CD4-positive, alpha-beta T cell (primary cell): Measurements from ENCODE around the gene BTAF1. TPM values are rescaled to one million over a fixed set of nuclear protein-coding genes. Genes with fewer than 3 reads are reported as not detected.

Source experiments
- ATAC-seq: fragments of 200-7000 bp; cut with Tn5 transposase; one replicate; pipeline ENCODE4 v1.10.0; 2022; ENCODE audit warnings: mild to moderate bottlenecking; ENCODE audit not compliant: poor library complexity
- CTCF ChIA-PET: fragments of 350-600 bp; sonication (Branson Sonifier 250); formaldehyde crosslinking; loops from one replicate; lab custom pipeline; 2021; ENCODE audit warnings: antibody characterized with exemption, inconsistent platforms; lab: Charles Lee
- POLR2A ChIA-PET: fragments of 350-600 bp; sonication (Branson Sonifier 250); formaldehyde crosslinking; loops from one replicate; lab custom pipeline; 2021; ENCODE audit warnings: antibody characterized with exemption, inconsistent platforms; lab: Charles Lee
- DNase-seq, 14 experiments: peaks; one replicate each; pipeline ENCODE4 v3.0.0-alpha.2; 2013 to 2020; ENCODE audit warnings: mixed read lengths in 2 of 14
- H3K27ac ChIP-seq, 2 donors: one replicate each; pipeline versions ENCODE4 v1.5.1 to v1.7.0; 2013; ENCODE audit warnings: low read length in 2 of 2, low read depth in 1 of 2, mild to moderate bottlenecking in 1 of 2
- H3K27me3 ChIP-seq, 2 experiments: 1 replicate in 1 of 2; 2 replicates in 1 of 2; pipeline versions ENCODE4 v1.6.1 to v1.7.0; 2013; ENCODE audit warnings: low read length in 2 of 2, control low read depth in 1 of 2, mild to moderate bottlenecking in 1 of 2, moderate library complexity in 1 of 2; ENCODE audit not compliant: insufficient read depth in 2 of 2, control insufficient read depth in 1 of 2
- H3K36me3 ChIP-seq: one replicate; pipeline ENCODE4 v1.6.1; 2013; ENCODE audit warnings: low read length, control low read depth; ENCODE audit not compliant: insufficient read depth
- H3K4me1 ChIP-seq: one replicate; pipeline ENCODE4 v1.6.1; 2013; ENCODE audit warnings: low read length, control low read depth; ENCODE audit not compliant: insufficient read depth
- H3K4me3 ChIP-seq: one replicate; pipeline ENCODE4 v1.5.1; 2013; ENCODE audit warnings: mild to moderate bottlenecking, low read length, moderate library complexity
- H3K9me3 ChIP-seq, 2 experiments: 1 replicate in 1 of 2; 2 replicates in 1 of 2; pipeline versions ENCODE4 v1.6.1 to v1.7.0; 2013; ENCODE audit warnings: low read length in 2 of 2, mild to moderate bottlenecking in 2 of 2, control low read depth in 1 of 2, moderate library complexity in 1 of 2; ENCODE audit not compliant: control insufficient read depth in 1 of 2, insufficient read depth in 1 of 2
- H3K27ac Mint-ChIP-seq: one replicate; pipeline ENCODE4 v1.8.0; 2020; ENCODE audit warnings: mixed read lengths
- H3K27me3 Mint-ChIP-seq: one replicate; pipeline ENCODE4 v1.8.0; 2021; ENCODE audit warnings: mixed read lengths
- H3K36me3 Mint-ChIP-seq: one replicate; pipeline ENCODE4 v1.8.0; 2021; ENCODE audit warnings: low read depth, mixed read lengths
- H3K4me1 Mint-ChIP-seq: one replicate; pipeline ENCODE4 v1.8.0; 2021; ENCODE audit warnings: low read depth, mixed read lengths
- H3K4me3 Mint-ChIP-seq: one replicate; pipeline ENCODE4 v1.8.0; 2020; ENCODE audit warnings: mild to moderate bottlenecking, mixed read lengths
- H3K9me3 Mint-ChIP-seq: one replicate; pipeline ENCODE4 v1.8.0; 2020; ENCODE audit warnings: mixed read lengths
- intact Hi-C, 2 experiments: fragments of 100-400 bp; cut with DNase I in 1 of 2; cut with micrococcal nuclease in 1 of 2; formaldehyde crosslinking; loops; one replicate each; pipeline versions ENCODE4 v1.15.1 to v1.9.0; 2023 to 2025; cut with DNase I, micrococcal nuclease
- total RNA-seq, 174 experiments: library from RNA in 2 of 174; stranded (reverse) in 2 of 174; gene quantifications; one replicate each; pipeline ENCODE4 v1.2.3 and lab custom pipeline; 2021 to 2026
- TF ChIP-seq, protein P1 (sequence below): fragments of 200-600 bp; IDR thresholded peaks from one replicate; pipeline ENCODE4 v1.8.0; 2022; ENCODE audit warnings: antibody characterized with exemption, mild to moderate bottlenecking

The BTAF1 gene
- total RNA-seq, 2 experiments from 2014 or later, result 80.8 to 85.8 TPM

DNA sequence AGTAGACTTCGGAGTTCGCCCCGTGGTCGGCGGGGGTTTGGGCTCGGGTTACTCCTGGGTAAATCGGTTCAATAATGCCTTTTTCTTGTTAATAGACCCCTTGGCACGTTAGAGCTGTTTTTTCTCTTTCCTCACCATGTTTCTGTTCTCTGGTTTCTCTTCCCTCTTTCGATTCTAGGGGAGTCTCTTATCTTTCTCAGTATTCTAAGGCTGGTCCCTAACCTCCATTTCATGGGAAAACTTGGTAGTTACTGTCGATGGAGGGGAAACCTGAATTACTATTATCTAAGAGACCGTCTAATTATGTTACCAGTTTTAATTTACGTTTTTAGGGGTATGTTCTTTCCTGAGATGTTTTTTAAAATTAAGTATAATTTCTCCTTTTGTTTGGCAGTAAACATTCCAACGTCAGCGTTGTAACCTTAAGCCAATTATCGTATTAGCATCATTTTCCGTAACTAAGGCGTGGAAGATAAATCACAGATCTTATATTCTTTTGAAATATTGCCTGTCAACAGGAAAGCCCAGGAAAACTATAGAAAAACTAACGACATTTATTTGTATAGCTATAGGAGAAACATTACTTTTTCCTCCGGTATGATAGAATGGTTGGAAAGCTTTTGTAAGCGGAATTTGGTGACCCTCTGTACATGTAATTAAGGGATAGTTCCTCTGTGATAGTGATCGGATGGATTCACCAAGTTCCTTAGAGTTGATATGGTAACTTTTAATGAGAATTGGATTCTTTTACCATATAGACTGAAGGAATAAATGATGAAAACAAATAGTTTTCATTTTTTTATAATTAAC, 847 bp downstream of the BTAF1 start:
- ATAC-seq (no peak), DNase-seq (no peak)
- Mint-ChIP-seq H3K36me3 (peaks cover 26% of the 10 kb centered on the region), H3K4me1 (peaks cover 53% of the 10 kb centered on the region), H3K4me3 (peak overlapping the region; percentile 98), H3K27ac (peak overlapping the region; percentile 98), H3K27me3 (no peaks in the 10 kb centered on the region), H3K9me3 (no peaks in the 10 kb centered on the region)
- intact Hi-C loops, result loop anchor here (5.0 to 10.0 kb wide), 8 partner anchors 127 to 1570 kb away; partner anchors contain the start of genes RPP30 (in 2 of the 2), TNKS2 (in 2 of the 2), CEP55 (in 1 of the 2) and CPEB3 (in 1 of the 2)
- Histone ChIP-seq H3K36me3 (peaks cover 7% of the 10 kb centered on the region), H3K4me1 (peaks cover 24% of the 10 kb centered on the region), H3K4me3 (peak overlapping the region; percentile 86), H3K27me3 (peaks cover 0 to 1% of the 10 kb centered on the region in 2 experiments), H3K27ac (peak overlapping the region; percentile 93 to 97), H3K9me3 (peaks cover 1 to 3% of the 10 kb centered on the region in 2 experiments)
- POLR2A ChIA-PET, result interaction anchor here (0.6 to 2.8 kb wide), 21 partner anchors 9 to 1053 kb away, joined by 3 to 77 read pairs (median 5); partner anchors contain the start of genes CPEB3, EXOC6, FGFBP3 and MARCHF5
- CTCF ChIA-PET, result interaction anchor here (1.0 to 4.0 kb wide), 5 partner anchors 12 to 515 kb away, joined by 3 to 24 read pairs (median 7); partner anchors contain the start of gene FGFBP3
- TF ChIP-seq, protein P1, sequence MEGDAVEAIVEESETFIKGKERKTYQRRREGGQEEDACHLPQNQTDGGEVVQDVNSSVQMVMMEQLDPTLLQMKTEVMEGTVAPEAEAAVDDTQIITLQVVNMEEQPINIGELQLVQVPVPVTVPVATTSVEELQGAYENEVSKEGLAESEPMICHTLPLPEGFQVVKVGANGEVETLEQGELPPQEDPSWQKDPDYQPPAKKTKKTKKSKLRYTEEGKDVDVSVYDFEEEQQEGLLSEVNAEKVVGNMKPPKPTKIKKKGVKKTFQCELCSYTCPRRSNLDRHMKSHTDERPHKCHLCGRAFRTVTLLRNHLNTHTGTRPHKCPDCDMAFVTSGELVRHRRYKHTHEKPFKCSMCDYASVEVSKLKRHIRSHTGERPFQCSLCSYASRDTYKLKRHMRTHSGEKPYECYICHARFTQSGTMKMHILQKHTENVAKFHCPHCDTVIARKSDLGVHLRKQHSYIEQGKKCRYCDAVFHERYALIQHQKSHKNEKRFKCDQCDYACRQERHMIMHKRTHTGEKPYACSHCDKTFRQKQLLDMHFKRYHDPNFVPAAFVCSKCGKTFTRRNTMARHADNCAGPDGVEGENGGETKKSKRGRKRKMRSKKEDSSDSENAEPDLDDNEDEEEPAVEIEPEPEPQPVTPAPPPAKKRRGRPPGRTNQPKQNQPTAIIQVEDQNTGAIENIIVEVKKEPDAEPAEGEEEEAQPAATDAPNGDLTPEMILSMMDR, result no peak

- POLR2A ChIA-PET, result interaction anchor here (0.6 to 2.8 kb wide), 3 partner anchors 17 to 1053 kb away, joined by 4 to 77 read pairs (median 68); partner anchors contain the start of genes FGFBP3 and TNKS2
Measured at GRCh38 chr10:91925022-91925320, 1.4 kb downstream of the BTAF1 start.

DNA sequence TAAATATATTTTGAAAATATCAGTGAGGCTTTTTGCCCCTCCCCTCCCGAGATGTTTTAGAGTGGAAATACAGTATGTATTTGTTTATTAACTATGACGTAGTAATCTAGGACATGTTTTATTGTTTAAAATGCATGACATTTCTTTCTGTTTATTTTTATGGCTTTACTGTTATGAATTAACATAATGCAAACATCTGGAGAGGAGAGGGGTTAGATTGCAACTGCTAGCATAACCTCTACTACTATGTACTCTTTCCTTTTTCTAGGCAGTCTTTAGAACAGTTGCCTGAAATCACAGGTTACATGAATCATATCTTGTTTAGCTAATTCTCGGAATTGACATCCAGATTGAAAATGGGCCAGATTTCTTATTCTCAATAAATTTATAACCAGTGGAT, 7.4 kb downstream of the BTAF1 start:
- peaks cover 80% of the 10 kb centered on the region for H3K4me1 Mint-ChIP-seq
- H3K4me3 Mint-ChIP-seq, result no peak overlapping the region
- DNase-seq, result no peak
- TF ChIP-seq, protein P1, result no peak
- no peaks in the 10 kb centered on the region for H3K9me3 Mint-ChIP-seq
- ChIA-PET CTCF (no interaction called here), POLR2A (no interaction called here)
- peaks cover 51% of the 10 kb centered on the region for H3K36me3 Mint-ChIP-seq
- H3K4me1 ChIP-seq, result peaks cover 9% of the 10 kb centered on the region
- H3K27ac ChIP-seq, result no peak overlapping the region
- no peak overlapping the region for H3K27ac Mint-ChIP-seq
- H3K4me3 ChIP-seq, result no peak overlapping the region
- peaks cover 27% of the 10 kb centered on the region for H3K36me3 ChIP-seq
- intact Hi-C loops, result no loop called here
- no peaks in the 10 kb centered on the region for H3K27me3 ChIP-seq
- H3K9me3 ChIP-seq, result no peaks in the 10 kb centered on the region
- H3K27me3 Mint-ChIP-seq, result no peaks in the 10 kb centered on the region
- no peak for ATAC-seq

More at GRCh38 chr10:91925022-91925320, 1.4 kb downstream of the BTAF1 start:
- Mint-ChIP-seq H3K4me3 (peak overlapping the region; percentile 98), H3K4me1 (peaks cover 54% of the 10 kb centered on the region), H3K9me3 (no peaks in the 10 kb centered on the region), H3K27ac (peak overlapping the region; percentile 98), H3K36me3 (peaks cover 26% of the 10 kb centered on the region), H3K27me3 (no peaks in the 10 kb centered on the region)
- DNase-seq (no peak), ATAC-seq (no peak)
- Histone ChIP-seq H3K4me1 (peaks cover 24% of the 10 kb centered on the region), H3K27ac (no peak overlapping the region), H3K36me3 (peaks cover 7% of the 10 kb centered on the region), H3K27me3 (no peaks in the 10 kb centered on the region), H3K9me3 (no peaks in the 10 kb centered on the region), H3K4me3 (peak overlapping the region; percentile 86)
- CTCF ChIA-PET, result interaction anchor here (2.0 kb wide), 1 partner anchor 15 kb away, joined by 7 read pairs; no protein-coding TSS in a partner anchor
- intact Hi-C loops, result loop anchor here (10.0 kb wide), 5 partner anchors 650 to 1570 kb away; partner anchors contain the start of genes RPP30 (in 2 of the 2), CEP55 (in 1 of the 2), IDE (in 1 of the 2) and PCGF5 (in 1 of the 2)
- TF ChIP-seq, protein P1, result no peak
